EL (cell line): ENCODE results near the gene WFIKKN1.

Experiments
- DNase-seq: peaks from one replicate; pipeline ENCODE4 v3.0.0-alpha.2; 2016

The WFIKKN1 gene

GRCh38 chr16:675884-676564 lies 45.2 kb downstream of the WFIKKN1 start:
- no peak for DNase-seq

- no peak for DNase-seq
Observed at GRCh38 chr16:676565-676902, 45.7 kb downstream of the WFIKKN1 start.

DNA sequence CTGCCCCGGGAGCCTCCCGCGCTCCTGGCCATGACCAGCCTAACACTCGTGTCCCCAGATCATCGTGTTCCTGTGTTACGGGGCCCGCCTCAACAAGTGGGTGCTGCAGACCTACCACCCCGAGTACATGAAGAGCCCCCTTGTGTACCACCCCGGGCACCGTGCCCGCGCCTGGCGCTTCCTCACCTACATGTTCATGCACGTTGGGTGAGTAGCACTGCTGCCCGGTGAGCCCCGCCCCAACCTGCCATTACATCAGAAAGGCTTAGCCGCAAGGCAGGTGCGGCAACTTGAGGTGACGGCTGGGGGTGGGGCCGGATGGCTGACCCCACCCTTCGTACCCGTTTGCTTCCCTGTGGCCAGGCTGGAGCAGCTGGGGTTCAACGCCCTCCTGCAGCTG lies 46.1 kb downstream of the WFIKKN1 start:
- DNase-seq: no peak

DNA sequence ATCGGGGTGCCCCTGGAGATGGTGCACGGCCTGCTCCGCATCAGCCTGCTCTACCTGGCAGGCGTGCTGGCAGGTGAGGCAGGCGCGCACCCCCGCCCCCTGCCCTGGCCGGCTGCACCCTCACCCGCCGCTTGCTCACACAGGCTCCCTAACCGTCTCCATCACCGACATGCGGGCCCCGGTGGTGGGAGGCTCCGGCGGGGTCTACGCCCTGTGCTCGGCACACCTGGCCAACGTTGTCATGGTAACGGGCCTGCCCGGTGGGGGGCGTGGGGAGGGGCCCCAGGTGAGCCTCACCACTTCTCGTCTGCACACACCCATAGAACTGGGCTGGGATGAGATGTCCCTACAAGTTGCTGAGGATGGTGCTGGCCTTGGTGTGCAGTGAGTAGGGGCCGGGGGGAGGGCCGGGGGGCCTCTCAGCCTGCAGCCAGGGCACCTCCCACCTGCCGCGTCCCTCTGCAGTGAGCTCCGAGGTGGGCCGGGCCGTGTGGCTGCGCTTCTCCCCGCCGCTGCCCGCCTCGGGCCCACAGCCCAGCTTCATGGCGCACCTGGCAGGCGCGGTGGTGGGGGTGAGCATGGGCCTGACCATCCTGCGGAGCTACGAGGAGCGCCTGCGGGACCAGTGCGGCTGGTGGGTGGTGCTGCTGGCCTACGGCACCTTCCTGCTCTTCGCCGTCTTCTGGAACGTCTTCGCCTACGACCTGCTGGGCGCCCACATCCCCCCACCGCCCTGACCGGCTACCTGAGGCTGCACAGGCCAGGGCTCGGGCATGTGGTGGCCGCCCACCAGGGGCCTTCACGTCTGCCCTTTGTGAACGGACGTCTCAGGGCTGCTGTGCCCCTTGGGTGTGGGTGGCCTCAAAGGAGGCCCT lies 46.8 kb downstream of the WFIKKN1 start:
- no peak for DNase-seq

- no peak for DNase-seq
Observed at GRCh38 chr16:678209-678857, 47.5 kb downstream of the WFIKKN1 start.

DNA sequence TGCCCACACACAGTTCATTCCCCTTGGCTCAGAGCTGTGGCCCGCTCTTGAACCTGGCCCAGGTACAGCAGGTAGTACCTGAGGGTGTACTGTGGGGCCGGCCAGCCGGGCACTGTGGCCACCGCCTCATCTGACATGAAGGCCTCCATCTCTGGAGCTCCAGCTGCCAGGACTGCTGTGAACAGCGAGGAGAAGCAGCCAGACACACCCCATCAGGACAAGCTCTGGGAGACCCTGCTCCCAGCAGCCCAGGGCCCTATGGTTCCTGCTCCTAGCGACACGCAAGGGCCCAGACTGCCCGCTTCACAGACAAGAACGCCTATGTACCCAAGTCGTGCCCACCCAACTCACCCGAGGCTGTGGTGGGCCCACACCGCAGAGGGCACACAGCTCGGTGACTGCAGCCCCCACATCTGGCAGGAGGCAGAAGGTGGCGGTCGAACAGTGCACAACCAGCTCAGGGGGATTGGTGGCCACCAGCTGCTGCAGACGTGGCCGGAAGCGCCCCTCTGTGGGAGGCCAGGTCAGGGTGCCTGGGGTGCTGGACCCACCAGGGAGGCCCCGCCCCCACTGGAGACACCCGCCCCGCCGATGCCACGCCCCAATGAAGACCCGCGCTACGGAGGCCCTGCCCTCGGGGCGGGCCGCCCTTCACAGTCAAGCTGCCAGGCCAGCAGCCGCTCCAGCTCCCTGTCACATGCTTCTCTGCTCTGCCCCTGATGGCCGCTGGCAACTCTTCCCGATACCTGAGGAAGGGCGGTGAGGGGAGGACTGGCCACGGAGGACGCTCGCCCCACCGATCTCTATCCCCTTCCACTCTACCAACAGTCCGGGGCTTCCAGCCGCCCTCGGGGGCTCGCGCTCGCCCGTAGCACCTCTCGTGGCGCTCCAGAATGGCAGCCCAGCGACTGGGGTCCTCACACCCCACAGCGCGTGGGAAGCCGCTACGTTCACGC lies 48.4 kb downstream of the WFIKKN1 start:
- DNase-seq: peak; percentile 66

- DNase-seq: peak; percentile 86
Observed at GRCh38 chr16:679814-680624, 49.2 kb downstream of the WFIKKN1 start, which contains the start of gene STUB1. TSS of gene STUB1 (plus strand) at chr16:680410. CDS start at chr16:680526, 116 bp downstream.

- DNase-seq: no peak
Observed at GRCh38 chr16:680625-680945, 49.8 kb downstream of the WFIKKN1 start.

DNA sequence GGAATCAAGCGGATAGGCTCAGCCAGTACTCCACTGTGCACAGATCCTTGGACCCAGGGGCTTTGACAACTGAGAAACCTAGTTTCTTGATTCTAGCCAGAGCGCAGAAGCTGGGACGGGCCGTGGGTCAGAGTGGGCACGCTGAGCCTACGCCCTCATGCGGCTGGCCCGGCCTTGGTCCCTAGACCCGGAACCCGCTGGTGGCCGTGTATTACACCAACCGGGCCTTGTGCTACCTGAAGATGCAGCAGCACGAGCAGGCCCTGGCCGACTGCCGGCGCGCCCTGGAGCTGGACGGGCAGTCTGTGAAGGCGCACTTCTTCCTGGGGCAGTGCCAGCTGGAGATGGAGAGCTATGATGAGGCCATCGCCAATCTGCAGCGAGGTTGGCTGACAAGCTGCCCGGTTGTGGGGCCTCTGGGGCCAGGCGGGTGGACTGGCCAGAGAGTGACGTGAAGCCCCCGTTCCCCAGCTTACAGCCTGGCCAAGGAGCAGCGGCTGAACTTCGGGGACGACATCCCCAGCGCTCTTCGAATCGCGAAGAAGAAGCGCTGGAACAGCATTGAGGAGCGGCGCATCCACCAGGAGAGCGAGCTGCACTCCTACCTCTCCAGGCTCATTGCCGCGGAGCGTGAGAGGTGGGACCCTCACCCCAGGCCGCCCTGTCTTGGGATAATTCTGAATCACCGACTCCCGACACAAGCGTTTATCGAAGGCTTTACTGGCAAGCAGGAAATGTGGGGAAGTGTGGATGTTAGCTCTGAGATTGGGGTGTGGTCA lies 50.4 kb downstream of the WFIKKN1 start:
- DNase-seq: peak; percentile 48

GRCh38 chr16:681746-682427 lies 51.1 kb downstream of the WFIKKN1 start:
- peak; percentile 59 for DNase-seq

- DNase-seq: no peak
Observed at GRCh38 chr16:682493-683395, 52.0 kb downstream of the WFIKKN1 start.

GRCh38 chr16:683396-684070 lies 52.7 kb downstream of the WFIKKN1 start:
- DNase-seq: no peak
